H1 (cell line): ENCODE results near the gene OR10J4. TPM values are rescaled to one million over a fixed set of nuclear protein-coding genes. Genes with fewer than 3 reads are reported as not detected.

ENCODE experiments used
- CTCF ChIA-PET: fragments of 300-600 bp; sonication (Branson Sonifier 250); formaldehyde crosslinking; loops from one replicate; lab custom pipeline; 2021; ENCODE audit not compliant: partially characterized antibody; lab: Charles Lee
- POLR2A ChIA-PET: fragments of 300-600 bp; sonication (Branson Sonifier 250); formaldehyde crosslinking; loops from one replicate; lab custom pipeline; 2021; ENCODE audit warnings: inconsistent platforms; ENCODE audit not compliant: partially characterized antibody; lab: Charles Lee
- DNase-seq, 2 experiments: peaks; one replicate each; pipeline versions ENCODE4 v3.0.0 to v3.0.0-alpha.2; 2010 to 2022; ENCODE audit warnings: low spot score in 2 of 2, low read depth in 1 of 2, mixed read lengths in 1 of 2
- FAIRE-seq: peaks from 2 replicates; lab custom pipeline; 2011; peaks lifted over from hg19 to GRCh38; lab: Jason Lieb, UNC
- H2AFZ ChIP-seq: 2 replicates; pipeline ENCODE4 v1.8.1; 2012; ENCODE audit warnings: low read length, inconsistent platforms
- H2AK5ac ChIP-seq: 2 replicates; pipeline ENCODE4 v1.6.1; 2013; ENCODE audit warnings: low read depth, low read length
- H2BK120ac ChIP-seq: replicated peaks from 2 replicates; pipeline ENCODE3; 2013; ENCODE audit warnings: low read depth, low read length, inconsistent platforms
- H2BK12ac ChIP-seq: 2 replicates; pipeline ENCODE4 v1.6.1; 2013; ENCODE audit warnings: low read depth, low read length
- H2BK15ac ChIP-seq: 2 replicates; pipeline ENCODE4 v1.6.1; 2013; ENCODE audit warnings: low read length
- H2BK20ac ChIP-seq: 2 replicates; pipeline ENCODE4 v1.6.1; 2013; ENCODE audit warnings: low read length
- H2BK5ac ChIP-seq: 2 replicates; pipeline ENCODE4 v1.6.1; 2013; ENCODE audit warnings: low read depth, low read length
- H3K14ac ChIP-seq: 2 replicates; pipeline ENCODE4 v1.6.1; 2013; ENCODE audit warnings: inconsistent platforms; ENCODE audit not compliant: insufficient read length
- H3K18ac ChIP-seq: 2 replicates; pipeline ENCODE4 v1.6.1; 2013; ENCODE audit warnings: low read length; ENCODE audit errors: extremely low read depth
- H3K23ac ChIP-seq: 2 replicates; pipeline ENCODE4 v1.6.1; 2013; ENCODE audit warnings: inconsistent platforms; ENCODE audit not compliant: insufficient read length
- H3K23me2 ChIP-seq: 2 replicates; pipeline ENCODE4 v1.6.1; 2013; ENCODE audit warnings: low read depth, low read length
- H3K27ac ChIP-seq: 2 replicates; pipeline ENCODE4 v1.6.1; 2011; ENCODE audit warnings: low read depth, low read length, inconsistent platforms
- H3K27me3 ChIP-seq, 4 experiments: replicated peaks in 1 of 4; 1 replicate in 1 of 4; 2 replicates in 3 of 4; pipeline versions ENCODE4 v1.6.1 to v1.8.1; 2011 to 2013; ENCODE audit warnings: low read length in 3 of 4, mild to moderate bottlenecking in 3 of 4, inconsistent platforms in 2 of 4, mixed read lengths in 2 of 4, moderate library complexity in 1 of 4; ENCODE audit not compliant: control insufficient read depth in 3 of 4, insufficient read depth in 3 of 4; ENCODE audit errors: extremely low read depth in 1 of 4
- H3K36me3 ChIP-seq, 4 experiments: 2 replicates each; pipeline versions ENCODE4 v1.6.1 to v1.8.1; 2011 to 2013; ENCODE audit warnings: mild to moderate bottlenecking in 4 of 4, low read length in 3 of 4, moderate library complexity in 2 of 4, control low read depth in 1 of 4, inconsistent platforms in 1 of 4; ENCODE audit not compliant: insufficient read depth in 4 of 4, control insufficient read depth in 2 of 4
- H3K4ac ChIP-seq: replicated peaks from 2 replicates; pipeline ENCODE3; 2013; ENCODE audit warnings: low read length, low read depth, mixed read lengths, inconsistent platforms; ENCODE audit not compliant: insufficient read length
- H3K4me1 ChIP-seq, 4 experiments: replicated peaks in 1 of 4; 1 replicate in 1 of 4; 2 replicates in 3 of 4; pipeline versions ENCODE4 v1.6.1 to v1.8.1; 2011 to 2013; ENCODE audit warnings: low read length in 3 of 4, inconsistent platforms in 2 of 4, mixed read lengths in 1 of 4; ENCODE audit not compliant: insufficient read depth in 4 of 4, control insufficient read depth in 3 of 4
- H3K4me2 ChIP-seq, 2 experiments: 2 replicates each; pipeline versions ENCODE4 v1.6.1 to v1.8.1; 2011 to 2013; ENCODE audit warnings: low read depth in 2 of 2, low read length in 2 of 2, control low read depth in 1 of 2, inconsistent platforms in 1 of 2, mild to moderate bottlenecking in 1 of 2; ENCODE audit not compliant: insufficient read depth in 1 of 2
- H3K4me3 ChIP-seq, 4 experiments: fragments of 200-600, 300-600 bp in 1 of 4; sonication (generic), shearing (Covaris generic), sonication (Bioruptor Twin) in 1 of 4; 2 replicates each; pipeline versions ENCODE4 v1.5.1 to v1.8.1; 2011 to 2016; ENCODE audit warnings: low read length in 4 of 4, low read depth in 3 of 4, control low read depth in 2 of 4, inconsistent platforms in 2 of 4, mild to moderate bottlenecking in 2 of 4, mixed read lengths in 1 of 4, moderate library complexity in 1 of 4; ENCODE audit not compliant: insufficient read depth in 2 of 4; ENCODE audit errors: extremely low read depth in 1 of 4
- H3K56ac ChIP-seq: replicated peaks from 2 replicates; pipeline ENCODE3; 2013; ENCODE audit warnings: low read depth, mild to moderate bottlenecking, mixed read lengths, low read length, inconsistent platforms; ENCODE audit not compliant: insufficient read length
- H3K79me1 ChIP-seq: 2 replicates; pipeline ENCODE4 v1.6.1; 2013; ENCODE audit warnings: low read depth, low read length, control low read depth
- H3K79me2 ChIP-seq, 2 experiments: 2 replicates each; pipeline versions ENCODE4 v1.6.1 to v1.8.1; 2012 to 2013; ENCODE audit warnings: low read length in 2 of 2, mild to moderate bottlenecking in 2 of 2, inconsistent platforms in 1 of 2; ENCODE audit not compliant: insufficient read depth in 2 of 2, control insufficient read depth in 1 of 2
- H3K9ac ChIP-seq, 4 experiments: replicated peaks in 1 of 4; 1 replicate in 1 of 4; 2 replicates in 3 of 4; pipeline versions ENCODE4 v1.6.1 to v1.8.1; 2011 to 2013; ENCODE audit warnings: low read depth in 3 of 4, low read length in 3 of 4, control low read depth in 2 of 4, mild to moderate bottlenecking in 2 of 4, moderate library complexity in 2 of 4, inconsistent platforms in 1 of 4; ENCODE audit errors: extremely low read depth in 1 of 4
- H3K9me3 ChIP-seq, 2 experiments: 2 replicates each; pipeline versions ENCODE4 v1.6.1 to v1.8.1; 2012 to 2013; ENCODE audit warnings: mild to moderate bottlenecking in 2 of 2, moderate library complexity in 2 of 2, control low read depth in 1 of 2, inconsistent platforms in 1 of 2, low read depth in 1 of 2, low read length in 1 of 2, mixed read lengths in 1 of 2; ENCODE audit not compliant: insufficient read depth in 2 of 2
- H4K20me1 ChIP-seq, 2 experiments: replicated peaks in 1 of 2; 2 replicates each; pipeline versions ENCODE3 to v1.8.1; 2011 to 2013; ENCODE audit warnings: inconsistent platforms in 2 of 2, low read length in 2 of 2, mild to moderate bottlenecking in 1 of 2; ENCODE audit not compliant: insufficient read depth in 2 of 2, control insufficient read depth in 1 of 2
- H4K5ac ChIP-seq: 2 replicates; pipeline ENCODE4 v1.6.1; 2013; ENCODE audit warnings: low read length, low read depth, mixed read lengths, inconsistent platforms; ENCODE audit not compliant: insufficient read length
- H4K8ac ChIP-seq: 2 replicates; pipeline ENCODE4 v1.8.0; 2013; ENCODE audit warnings: mild to moderate bottlenecking, moderate library complexity, low read length, inconsistent platforms; ENCODE audit not compliant: insufficient read depth; ENCODE audit errors: extremely low read depth
- H4K91ac ChIP-seq: replicated peaks from 2 replicates; pipeline ENCODE3; 2013; ENCODE audit warnings: low read length, mixed read lengths, inconsistent platforms; ENCODE audit not compliant: insufficient read length
- BCL11A ChIP-seq, 2 experiments: IDR thresholded peaks; one replicate each; pipeline ENCODE4 v1.6.1; 2011; ENCODE audit warnings: low read depth in 2 of 2, low read length in 2 of 2, mild to moderate bottlenecking in 2 of 2
- CBX8 ChIP-seq: fragments of 300-800, 300-1000 bp; sonication (generic); IDR thresholded peaks from 2 replicates; pipeline ENCODE4 v1.7.1; 2016; ENCODE audit warnings: low read depth, low read length, borderline replicate concordance
- CREB1 ChIP-seq: IDR thresholded peaks from 2 replicates; pipeline ENCODE4 v1.6.1; 2012; ENCODE audit warnings: inconsistent platforms
- GABPA ChIP-seq: IDR thresholded peaks from 2 replicates; pipeline ENCODE4 v1.6.1; 2011; ENCODE audit warnings: mild to moderate bottlenecking, low read length, moderate library complexity, borderline replicate concordance; ENCODE audit not compliant: insufficient read depth
- HDAC6 ChIP-seq: IDR thresholded peaks from one replicate; pipeline ENCODE4 v1.7.1; 2012; ENCODE audit warnings: low read depth, mild to moderate bottlenecking, inconsistent platforms, low read length, moderate library complexity
- MAX ChIP-seq: IDR thresholded peaks from 2 replicates; pipeline ENCODE4 v1.6.1; 2012; ENCODE audit warnings: inconsistent platforms
- PHF8 ChIP-seq: fragments of 200-600 bp; sonication (generic); conservative IDR thresholded peaks from 2 replicates; pipeline ENCODE4 v1.7.1; 2012; ENCODE audit warnings: low read depth, mild to moderate bottlenecking, inconsistent platforms, low read length, moderate library complexity
- POLR2A ChIP-seq, 2 experiments: IDR thresholded peaks; 1 replicate in 1 of 2; 2 replicates in 1 of 2; pipeline ENCODE4 v1.6.1; 2011; ENCODE audit warnings: low read depth in 2 of 2, low read length in 2 of 2, mild to moderate bottlenecking in 2 of 2; ENCODE audit errors: control extremely low read depth in 1 of 2
- RNF2 ChIP-seq: fragments of 200-900, 300-1000 bp; sonication (generic); IDR thresholded peaks from 2 replicates; pipeline ENCODE4 v1.7.1; 2016; ENCODE audit warnings: borderline replicate concordance, low read depth, mild to moderate bottlenecking, antibody characterized with exemption, low read length; ENCODE audit not compliant: poor library complexity, severe bottlenecking; ENCODE audit errors: missing control alignments
- SP1 ChIP-seq: IDR thresholded peaks from 2 replicates; pipeline ENCODE4 v1.6.1; 2011; ENCODE audit warnings: low read depth, low read length
- SUZ12 ChIP-seq: fragments of 200-600 bp; sonication (generic); IDR thresholded peaks from 2 replicates; pipeline ENCODE4 v1.6.1; 2012; ENCODE audit warnings: mild to moderate bottlenecking, inconsistent platforms, low read length, moderate library complexity, mixed read lengths
- TBP ChIP-seq: IDR thresholded peaks from 2 replicates; pipeline ENCODE4 v1.6.1; 2011; ENCODE audit warnings: low read depth, low read length, improper control_type of control experiment
- TEAD4 ChIP-seq: IDR thresholded peaks from 2 replicates; pipeline ENCODE4 v1.6.1; 2012; ENCODE audit warnings: low read depth, low read length, inconsistent platforms, mixed read lengths
- WGBS, 2 experiments: shearing (Covaris generic) in 1 of 2; methylation state at CpG; one replicate each; pipeline versions ENCODE4 v1.1.6 to v1.1.7; 2013 to 2015; ENCODE audit warnings: low lambda C conversion rate in 2 of 2, mixed read lengths in 2 of 2, inconsistent platforms in 1 of 2, low coverage in 1 of 2, missing lambda C conversion rate in 1 of 2; ENCODE audit not compliant: insufficient replicate concordance in 2 of 2, insufficient coverage in 1 of 2, insufficient read length in 1 of 2; ENCODE audit errors: extremely low coverage in 1 of 2, missing lambda C conversion rate in 1 of 2; 5-methylcytosine and 5-hydroxymethylcytosine counted together
- long read RNA-seq, 2 experiments: library from RNA in 1 of 2; library from capped mRNA in 1 of 2; stranded (forward); transcript quantifications; one replicate each; pipeline ENCODE4 v2.0.0, GENCODE V29; 2021; ENCODE audit warnings: inconsistent platforms in 1 of 2
- polyA minus RNA-seq, 3 experiments: library from RNA; depleted of rRNA, polyadenylated mRNA; stranded (reverse); fragments of >200 nt; gene quantifications; 1 replicate in 2 of 3; 2 replicates in 1 of 3; pipeline ENCODE4 v1.2.3, GENCODE V29; 2011
- polyA plus RNA-seq, 7 experiments: library from polyadenylated mRNA; depleted of rRNA in 3 of 7; stranded (reverse) in 5 of 7; unstranded in 2 of 7; fragments of >200 nt in 5 of 7; fragments of 200-250 nt in 2 of 7; gene quantifications; 1 replicate in 5 of 7; 2 replicates in 1 of 7; 4 replicates in 1 of 7; pipeline versions ENCODE4 v1.2.1 to v1.2.3, GENCODE V29; 2011 to 2013; ENCODE audit warnings: missing spikeins in 2 of 7, mixed read lengths in 2 of 7
- total RNA-seq: library from RNA; stranded (reverse); fragmentation: NEBNext Ultra II Directional; extraction: Animal tissue kit (Norgen Biotek cat#: 25700); gene quantifications from 2 replicates; pipeline ENCODE4 v1.2.1, GENCODE V29; 2021

OR10J4 gene
- total RNA-seq, result not detected in 2 replicates
- polyA plus RNA-seq (2011; rRNA removed), result not detected in 2 replicates
- not detected for polyA plus RNA-seq (2011; cell fraction: cytosol; rRNA removed)
- not detected for polyA plus RNA-seq (2011; cell fraction: nucleus; rRNA removed)
- polyA plus RNA-seq (2012, experiment 1 of 2), result not detected in 4 replicates
- polyA plus RNA-seq (2012, experiment 2 of 2), result not detected
- not detected for polyA plus RNA-seq (2013, experiment 1 of 2)
- not detected for polyA plus RNA-seq (2013, experiment 2 of 2)
- polyA minus RNA-seq (2011; rRNA and poly(A)+ RNA removed), result not detected in 2 replicates
- polyA minus RNA-seq (2011; cell fraction: cytosol; rRNA and poly(A)+ RNA removed), result not detected
- polyA minus RNA-seq (2011; cell fraction: nucleus; rRNA and poly(A)+ RNA removed), result not detected
- long read RNA-seq, experiment 1, result 0 reads
- long read RNA-seq, experiment 2, result 0 reads

- no peak within 1 kb of the TSS for H3K4me2 ChIP-seq
- no peaks in the 10 kb centered on the region for H3K27me3 ChIP-seq
- H3K36me3 ChIP-seq, result no peaks in the 10 kb centered on the region; a peak in 1 of 8 replicates
- H2BK120ac ChIP-seq, result no peak within 1 kb of the TSS
- H2AK5ac ChIP-seq, result no peak within 1 kb of the TSS
- no peak within 1 kb of the TSS for H2BK20ac ChIP-seq
- H3K18ac ChIP-seq, result no peak within 1 kb of the TSS
- FAIRE-seq, result no peak
- CTCF ChIA-PET, result interaction anchor here (0.8 kb wide), 1 partner anchor 45 kb away, joined by 3 read pairs; no protein-coding TSS in a partner anchor
- H3K56ac ChIP-seq, result no peak within 1 kb of the TSS
- no peak within 1 kb of the TSS for H3K4me3 ChIP-seq
- no peaks in the 10 kb centered on the region for H4K20me1 ChIP-seq
- H3K79me2 ChIP-seq, result no peaks in the 10 kb centered on the region
- H3K9me3 ChIP-seq, result peaks cover 72 to 76% of the 10 kb centered on the region in 2 experiments
- no peak within 1 kb of the TSS for H2BK12ac ChIP-seq
- H4K5ac ChIP-seq, result no peak within 1 kb of the TSS
- no peak within 1 kb of the TSS for H3K27ac ChIP-seq
- H3K4ac ChIP-seq, result no peak within 1 kb of the TSS
- 82% methylated on average over 1 of the region's 1 CpG; no CpG with 5 or more reads in 1 of the 2 experiments for WGBS, 2 experiments
- H3K4me1 ChIP-seq, result no peaks in the 10 kb centered on the region
- H2BK5ac ChIP-seq, result no peak within 1 kb of the TSS
- H3K79me1 ChIP-seq, result no peaks in the 10 kb centered on the region
- POLR2A ChIA-PET, result no interaction called here
- no peak for DNase-seq
- H2AFZ ChIP-seq, result no peak within 1 kb of the TSS
- no peak within 1 kb of the TSS for H3K14ac ChIP-seq
- H3K23me2 ChIP-seq, result no peaks in the 10 kb centered on the region
- no peak within 1 kb of the TSS for H3K23ac ChIP-seq
- H2BK15ac ChIP-seq, result no peak within 1 kb of the TSS
- H3K9ac ChIP-seq, result no peak within 1 kb of the TSS
- H4K91ac ChIP-seq, result no peak within 1 kb of the TSS
- no peak within 1 kb of the TSS for H4K8ac ChIP-seq
- TF ChIP-seq HDAC6 (no peak), BCL11A (IDR thresholded peaks at IDR 0.05; ENCODE audit: low read depth in 2 of 2, low read length in 2 of 2) (no peak), SUZ12 (no peak), RNF2 (no peak), GABPA (no peak), MAX (no peak), TEAD4 (no peak), CREB1 (no peak), CBX8 (no peak), POLR2A (IDR thresholded peaks at IDR 0.05; ENCODE audit: control extremely low read depth in 1 of 2, low read depth in 2 of 2, low read length in 2 of 2) (no peak), TBP (no peak), PHF8 (no peak), SP1 (no peak)
These were observed at the start of gene OR10J4 for GRCh38 chr1:159431904-159432303. Gene OR10J4 (plus strand): TSS chr1:159432204.
